ENCODE measurements around the gene GALNT14. TPM values are rescaled to one million over a fixed set of nuclear protein-coding genes. Genes with fewer than 3 reads are reported as not detected.

GALNT14 gene
- total and polyA plus RNA-seq, 2 of the 8 experiments (the other 6 are each of a cell fraction or from before 2014, with no cell fraction given) = 13.0 to 13.7 TPM

DNA sequence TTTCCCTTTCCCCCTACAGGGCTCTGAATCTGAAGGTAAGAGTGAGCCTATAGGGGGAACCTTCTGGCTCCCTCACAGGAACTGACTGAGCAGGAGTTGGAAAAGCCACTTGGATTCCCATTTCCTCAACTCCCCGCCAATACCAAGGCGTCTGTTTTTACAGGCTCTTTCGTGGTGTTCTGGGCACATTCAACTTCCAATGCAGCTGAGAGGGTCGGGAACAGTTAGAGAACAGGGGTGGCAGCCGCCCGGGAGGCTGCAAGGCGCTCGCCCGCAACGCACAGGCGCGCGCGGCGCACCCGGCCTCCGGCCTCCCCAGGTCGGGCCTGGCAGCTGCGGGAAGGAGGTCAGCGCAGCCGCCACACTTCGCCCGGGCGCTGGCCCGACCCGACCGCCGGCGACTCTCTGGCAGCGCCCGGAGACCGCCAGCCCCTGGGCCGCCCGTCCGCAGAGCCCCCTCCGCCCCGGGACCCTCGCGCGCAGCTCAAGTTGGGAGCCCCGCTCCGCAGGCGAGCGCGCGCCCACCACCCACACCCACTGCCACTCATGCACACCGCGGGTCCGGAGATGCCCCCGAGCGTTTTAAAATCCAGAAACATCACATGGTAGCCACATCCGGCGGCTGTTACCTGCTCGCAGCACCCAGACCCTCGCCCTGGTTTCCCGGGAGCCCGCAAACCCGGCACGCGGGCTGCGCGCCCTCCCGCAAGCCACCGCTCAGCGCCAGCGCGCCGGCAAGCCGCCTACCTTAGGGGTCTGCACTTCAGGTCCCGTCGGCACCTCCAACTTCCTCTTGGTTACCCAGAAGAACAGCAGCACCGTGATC, 816 bp downstream of the GALNT14 start:
- Histone ChIP-seq H4K8ac (ENCODE audit: extremely low read depth, insufficient read depth, low read length) (peak overlapping the region; percentile 92), H2BK5ac (ENCODE audit: low read depth, low read length) (no peak overlapping the region), H2AK5ac (ENCODE audit: low read depth, low read length) (no peak overlapping the region), H3K9ac (replicated peaks in 1 of 4; ENCODE audit: extremely low read depth in 1 of 4, low read depth in 3 of 4, low read length in 3 of 4) (no peak overlapping the region; a peak in 2 of 7 replicates), H4K20me1 (replicated peaks in 1 of 2; ENCODE audit: control insufficient read depth in 1 of 2, insufficient read depth in 2 of 2, low read length in 2 of 2) (peaks cover 2 to 5% of the 10 kb centered on the region in 2 experiments), H3K27ac (ENCODE audit: low read depth, low read length) (no peak overlapping the region), H2BK12ac (ENCODE audit: low read depth, low read length) (no peak overlapping the region), H3K18ac (ENCODE audit: extremely low read depth, low read length) (peak overlapping the region; percentile 25; the same call in 1 of the 2 replicates), H4K91ac (replicated peaks; ENCODE audit: insufficient read length, low read length) (no peak overlapping the region), H2BK15ac (ENCODE audit: low read length) (peak overlapping the region; percentile 46; the same call in 1 of the 2 replicates), H2AFZ (ENCODE audit: low read length) (peak overlapping the region; percentile 94), H4K5ac (ENCODE audit: insufficient read length, low read depth, low read length) (peak overlapping the region; percentile 31), H3K4me1 (replicated peaks in 1 of 4; ENCODE audit: control insufficient read depth in 3 of 4, insufficient read depth in 4 of 4, low read length in 3 of 4) (peaks cover 5 to 6% (median 5%) of the 10 kb centered on the region in 4 experiments; a peak in 5 of 7 replicates), H3K4me3 (ENCODE audit: extremely low read depth in 1 of 4, insufficient read depth in 2 of 4, low read depth in 3 of 4, low read length in 4 of 4) (peak overlapping the region; percentile 33 to 63 (median 43)), H3K9me3 (ENCODE audit: insufficient read depth in 2 of 2, low read depth in 1 of 2, low read length in 1 of 2) (no peaks in the 10 kb centered on the region), H3K79me2 (ENCODE audit: control insufficient read depth in 1 of 2, insufficient read depth in 2 of 2, low read length in 2 of 2) (no peaks in the 10 kb centered on the region), H3K4ac (replicated peaks; ENCODE audit: insufficient read length, low read depth, low read length) (no peak overlapping the region), H2BK120ac (replicated peaks; ENCODE audit: low read depth, low read length) (no peak overlapping the region), H3K4me2 (ENCODE audit: insufficient read depth in 1 of 2, low read depth in 2 of 2, low read length in 2 of 2) (peak overlapping the region; percentile 81 to 85), H3K27me3 (replicated peaks in 1 of 4; ENCODE audit: control insufficient read depth in 3 of 4, extremely low read depth in 1 of 4, insufficient read depth in 3 of 4, low read length in 3 of 4) (peaks cover 13 to 50% (median 46%) of the 10 kb centered on the region in 4 experiments), H3K56ac (replicated peaks; ENCODE audit: insufficient read length, low read depth, low read length) (no peak overlapping the region), H3K23me2 (ENCODE audit: low read depth, low read length) (peaks cover 14% of the 10 kb centered on the region; the same call in 1 of the 2 replicates), H2BK20ac (ENCODE audit: low read length) (no peak overlapping the region), H3K79me1 (ENCODE audit: low read depth, low read length) (no peaks in the 10 kb centered on the region), H3K23ac (ENCODE audit: insufficient read length) (no peak overlapping the region), H3K14ac (ENCODE audit: insufficient read length) (no peak overlapping the region), H3K36me3 (ENCODE audit: control insufficient read depth in 2 of 4, insufficient read depth in 4 of 4, low read length in 3 of 4) (no peaks in the 10 kb centered on the region)
- FAIRE-seq = no peak
- DNase-seq (ENCODE audit: low read depth in 1 of 2, low spot score in 2 of 2) = peak in 1 of 2 experiments; percentile 71
- CTCF ChIA-PET (ENCODE audit: partially characterized antibody) = interaction anchor here (0.7 to 5.6 kb wide), 14 partner anchors 8 to 429 kb away, joined by 3 to 40 read pairs (median 4); partner anchors contain the start of gene EHD3
- WGBS, 2 experiments (ENCODE audit: extremely low coverage in 1 of 2, insufficient coverage in 1 of 2, insufficient read length in 1 of 2, insufficient replicate concordance in 2 of 2, low coverage in 1 of 2, low lambda C conversion rate in 2 of 2, missing lambda C conversion rate in 1 of 2) = 2% methylated on average over 68 of the region's 72 CpGs; no CpG with 5 or more reads in 1 of the 2 experiments
- POLR2A ChIA-PET (ENCODE audit: partially characterized antibody) = interaction anchor here (1.0 kb wide), 1 partner anchor 34 kb away, joined by 4 read pairs; no protein-coding TSS in a partner anchor
- TF ChIP-seq ASH2L (IDR thresholded peaks at IDR 0.05; ENCODE audit: low read length) (peak; percentile 28), SUZ12 (IDR thresholded peaks at IDR 0.05; ENCODE audit: low read length) (peak; percentile 68), KDM4A (IDR thresholded peaks at IDR 0.05; ENCODE audit: low read depth, low read length, severe bottlenecking) (peak; percentile 76), EGR1 (IDR thresholded peaks at IDR 0.05; ENCODE audit: borderline replicate concordance, low read depth, low read length) (no peak), EZH2 (IDR thresholded peaks at IDR 0.05; ENCODE audit: low read depth, low read length, severe bottlenecking) (peak; percentile 80), YY1 (IDR thresholded peaks at IDR 0.05; ENCODE audit: low read depth, low read length) (0 out of 2 replicates have a peak, but pooled peaks have one; percentile 14), TAF7 (optimal IDR thresholded peaks at IDR 0.05; ENCODE audit: borderline replicate concordance, low read depth, low read length) (no peak)
- TF ChIP-seq, protein P1, sequence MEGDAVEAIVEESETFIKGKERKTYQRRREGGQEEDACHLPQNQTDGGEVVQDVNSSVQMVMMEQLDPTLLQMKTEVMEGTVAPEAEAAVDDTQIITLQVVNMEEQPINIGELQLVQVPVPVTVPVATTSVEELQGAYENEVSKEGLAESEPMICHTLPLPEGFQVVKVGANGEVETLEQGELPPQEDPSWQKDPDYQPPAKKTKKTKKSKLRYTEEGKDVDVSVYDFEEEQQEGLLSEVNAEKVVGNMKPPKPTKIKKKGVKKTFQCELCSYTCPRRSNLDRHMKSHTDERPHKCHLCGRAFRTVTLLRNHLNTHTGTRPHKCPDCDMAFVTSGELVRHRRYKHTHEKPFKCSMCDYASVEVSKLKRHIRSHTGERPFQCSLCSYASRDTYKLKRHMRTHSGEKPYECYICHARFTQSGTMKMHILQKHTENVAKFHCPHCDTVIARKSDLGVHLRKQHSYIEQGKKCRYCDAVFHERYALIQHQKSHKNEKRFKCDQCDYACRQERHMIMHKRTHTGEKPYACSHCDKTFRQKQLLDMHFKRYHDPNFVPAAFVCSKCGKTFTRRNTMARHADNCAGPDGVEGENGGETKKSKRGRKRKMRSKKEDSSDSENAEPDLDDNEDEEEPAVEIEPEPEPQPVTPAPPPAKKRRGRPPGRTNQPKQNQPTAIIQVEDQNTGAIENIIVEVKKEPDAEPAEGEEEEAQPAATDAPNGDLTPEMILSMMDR (IDR thresholded peaks at IDR 0.05; ENCODE audit: control extremely low read depth in 1 of 3, insufficient read depth in 1 of 3, low read depth in 1 of 3, low read length in 3 of 3) = no peak; a peak in 1 of 4 replicates

All from H1 (cell line).